A549 (cell line): Measurements from ENCODE around the gene SNAI1. TPM values are rescaled to one million over a fixed set of nuclear protein-coding genes. Genes with fewer than 3 reads are reported as not detected.

ENCODE experiments used
- ATAC-seq, 2 experiments: fragments of 200-7000 bp in 1 of 2; fragments of >200 bp in 1 of 2; cut with Nextera tagmentation in 1 of 2; cut with Tn5 transposase in 1 of 2; 3 replicates each; pipeline versions ENCODE4 v1.8.0 to v1.9.1; 2018 to 2020; ENCODE audit warnings: mild to moderate bottlenecking in 1 of 2, moderate library complexity in 1 of 2
- CTCF ChIA-PET: fragments of 300-600 bp; sonication (Branson Sonifier 250); formaldehyde crosslinking; extraction: SDS; loops from one replicate; lab custom pipeline; 2021; ENCODE audit warnings: antibody characterized with exemption, inconsistent platforms; lab: Yijun Ruan, JAX
- POLR2A ChIA-PET: fragments of 350-600 bp; formaldehyde crosslinking; extraction: SDS; loops from one replicate; lab custom pipeline; 2021; ENCODE audit warnings: antibody characterized with exemption, inconsistent platforms; lab: Yijun Ruan, JAX
- DNase-seq, 2 experiments: peaks; one replicate each; pipeline versions ENCODE4 v3.0.0 to v3.0.0-alpha.2; 2011 to 2016; ENCODE audit warnings: low read depth in 1 of 2, low spot score in 1 of 2
- FAIRE-seq: peaks from 2 replicates; lab custom pipeline; 2011; peaks lifted over from hg19 to GRCh38; lab: Jason Lieb, UNC
- H3K27ac ChIP-seq, 2 experiments: fragments of >200 bp; sonication (Bioruptor Twin); formaldehyde crosslinking; 3 replicates each; pipeline ENCODE4 v1.5.1; 2016 to 2017
- H3K4me1 ChIP-seq: fragments of >200 bp; sonication (Bioruptor Twin); formaldehyde crosslinking; 3 replicates; pipeline ENCODE4 v1.6.1; 2016
- H3K4me2 ChIP-seq: fragments of >200 bp; sonication (Bioruptor Twin); formaldehyde crosslinking; 3 replicates; pipeline ENCODE4 v1.6.1; 2016
- H3K4me3 ChIP-seq: fragments of >200 bp; sonication (Bioruptor Twin); formaldehyde crosslinking; 3 replicates; pipeline ENCODE4 v1.5.1; 2016
- H3K9me3 ChIP-seq: fragments of >200 bp; sonication (Bioruptor Twin); formaldehyde crosslinking; 3 replicates; pipeline ENCODE4 v1.6.1; 2016
- ATOH8 ChIP-seq: fragments of 250-450 bp; sonication (Bioruptor Pico); IDR thresholded peaks from 2 replicates; pipeline ENCODE4 v1.5.0; 2020; ENCODE audit warnings: low read depth, mild to moderate bottlenecking, moderate library complexity
- BHLHE40 ChIP-seq: IDR thresholded peaks from 2 replicates; pipeline ENCODE4 v1.6.1; 2012; ENCODE audit warnings: low read depth, low read length, inconsistent platforms
- CHD2 ChIP-seq: fragments of 150-350 bp; IDR thresholded peaks from 2 replicates; pipeline ENCODE4 v1.6.1; 2014; ENCODE audit warnings: low read length; ENCODE audit not compliant: partially characterized antibody
- CHD4 ChIP-seq: fragments of 200-600 bp; sonication (generic); IDR thresholded peaks from 2 replicates; pipeline ENCODE4 v1.6.1; 2016; ENCODE audit warnings: antibody characterized with exemption, mild to moderate bottlenecking, borderline replicate concordance
- E2F6 ChIP-seq: IDR thresholded peaks from 2 replicates; pipeline ENCODE4 v1.6.1; 2012; ENCODE audit warnings: low read depth, borderline replicate concordance
- FOSB ChIP-seq: fragments of 250-450 bp; sonication (Bioruptor Pico); IDR thresholded peaks from 2 replicates; pipeline ENCODE4 v1.5.0; 2020; ENCODE audit warnings: mild to moderate bottlenecking, moderate library complexity
- FOXS1 ChIP-seq: fragments of 250-450 bp; sonication (Bioruptor Pico); IDR thresholded peaks from 2 replicates; pipeline ENCODE4 v1.5.0; 2020; ENCODE audit warnings: mild to moderate bottlenecking, moderate library complexity
- GATA3 ChIP-seq: IDR thresholded peaks from 2 replicates; pipeline ENCODE4 v1.6.1; 2012; ENCODE audit warnings: borderline replicate concordance
- HEYL ChIP-seq: fragments of 250-450 bp; sonication (Bioruptor Pico); IDR thresholded peaks from 2 replicates; pipeline ENCODE4 v1.8.0; 2021; ENCODE audit warnings: mild to moderate bottlenecking, moderate library complexity
- HMGXB4 ChIP-seq: fragments of 250-450 bp; sonication (Bioruptor Pico); IDR thresholded peaks from 2 replicates; pipeline ENCODE4 v1.5.0; 2021; ENCODE audit warnings: mild to moderate bottlenecking, moderate library complexity, borderline replicate concordance
- KDM1A ChIP-seq: fragments of 200-600 bp; sonication (generic); IDR thresholded peaks from 2 replicates; pipeline ENCODE4 v1.6.1; 2016; ENCODE audit warnings: low read depth, mild to moderate bottlenecking
- MAFK ChIP-seq: fragments of 450-650 bp; IDR thresholded peaks from 2 replicates; pipeline ENCODE4 v1.6.1; 2014; ENCODE audit not compliant: partially characterized antibody
- MYC ChIP-seq: IDR thresholded peaks from 2 replicates; pipeline ENCODE4 v1.6.1; 2012; ENCODE audit warnings: mild to moderate bottlenecking, inconsistent platforms, low read length, improper control_type of control experiment, borderline replicate concordance
- NPAS2 ChIP-seq: fragments of 250-450 bp; sonication (Bioruptor Pico); IDR thresholded peaks from 2 replicates; pipeline ENCODE4 v1.8.0; 2022; ENCODE audit warnings: mild to moderate bottlenecking, moderate library complexity, borderline replicate concordance
- PHF8 ChIP-seq: fragments of 200-600 bp; sonication (generic); IDR thresholded peaks from 2 replicates; pipeline ENCODE4 v1.6.1; 2016; ENCODE audit warnings: low read depth, mild to moderate bottlenecking, antibody characterized with exemption, moderate library complexity, borderline replicate concordance
- RARB ChIP-seq: fragments of 250-450 bp; sonication (Bioruptor Pico); IDR thresholded peaks from 2 replicates; pipeline ENCODE4 v1.8.0; 2021; ENCODE audit warnings: mild to moderate bottlenecking, moderate library complexity
- RCOR1 ChIP-seq: fragments of 150-350 bp; IDR thresholded peaks from 2 replicates; pipeline ENCODE4 v1.6.1; 2014; ENCODE audit warnings: antibody characterized with exemption, low read length, low read depth
- REST ChIP-seq: fragments of 200-600 bp; sonication (generic); IDR thresholded peaks from 2 replicates; pipeline ENCODE4 v1.6.1; 2016; ENCODE audit warnings: antibody characterized with exemption, mild to moderate bottlenecking, moderate library complexity
- SMC3 ChIP-seq: fragments of >200 bp; sonication (Bioruptor Twin); formaldehyde crosslinking; IDR thresholded peaks from 3 replicates; pipeline ENCODE4 v1.6.1; 2018; ENCODE audit warnings: inconsistent platforms
- SREBF2 ChIP-seq: fragments of 450-650 bp; IDR thresholded peaks from 2 replicates; pipeline ENCODE4 v1.6.1; 2014; ENCODE audit warnings: mild to moderate bottlenecking, moderate library complexity
- ZNF302 ChIP-seq: fragments of 250-450 bp; sonication (Bioruptor Pico); IDR thresholded peaks from 2 replicates; pipeline ENCODE4 v1.9.0; 2021; ENCODE audit warnings: inconsistent platforms, mild to moderate bottlenecking, moderate library complexity
- WGBS: methylation state at CpG from one replicate; pipeline ENCODE4 v1.1.6; 2017; ENCODE audit errors: missing lambda C conversion rate; 5-methylcytosine and 5-hydroxymethylcytosine counted together
- polyA plus RNA-seq, 4 experiments: library from polyadenylated mRNA; depleted of rRNA in 3 of 4; stranded (reverse); fragments of >200 nt; fragmentation: RNase III in 1 of 4; extraction: RNeasy Plus Mini Kit Qiagen cat#74134 plus additional on column Dnase treatment in 1 of 4; gene quantifications; 2 replicates in 3 of 4; 3 replicates in 1 of 4; pipeline ENCODE4 v1.2.3, GENCODE V29; 2011 to 2017

The SNAI1 gene
- polyA plus RNA-seq, 2 of the 4 experiments (the other 2 are of a cell fraction): 7.0 to 11.1 TPM

GRCh38 chr20:49945306-49945700 is 37.5 kb upstream of the SNAI1 start:
- FAIRE-seq (no peak), DNase-seq (no peak), ATAC-seq (no peak)
- H3K4me1 ChIP-seq: peaks cover 27% of the 10 kb centered on the region
- no peak overlapping the region for H3K4me3 ChIP-seq
- ChIA-PET CTCF (interaction anchor here (1.5 to 3.0 kb wide), 5 partner anchors 8 to 126 kb away, joined by 3 to 15 read pairs (median 9); partner anchors contain the start of gene RNF114), POLR2A (interaction anchor here (1.8 kb wide), 1 partner anchor 9 kb away, joined by 8 read pairs; the partner anchor contains the start of gene RNF114)
- H3K9me3 ChIP-seq: no peaks in the 10 kb centered on the region
- 94% methylated on average over 3 of the region's 3 CpGs for WGBS
- H3K4me2 ChIP-seq: no peak overlapping the region
- H3K27ac ChIP-seq: no peak overlapping the region
- TF ChIP-seq REST: no peak
- TF ChIP-seq FOSB: no peak
- no peak for TF ChIP-seq GATA3
- no peak for TF ChIP-seq FOXS1 (CRISPR knock-in tag)
- TF ChIP-seq ATOH8 (CRISPR knock-in tag): no peak
- no peak for TF ChIP-seq CHD4
- TF ChIP-seq PHF8: no peak

- DNase-seq (no peak), FAIRE-seq (no peak), ATAC-seq (no peak)
- Histone ChIP-seq H3K27ac (no peak overlapping the region), H3K4me2 (no peak overlapping the region), H3K4me1 (peaks cover 33% of the 10 kb centered on the region), H3K4me3 (no peak overlapping the region), H3K9me3 (no peaks in the 10 kb centered on the region)
- TF ChIP-seq SMC3 (no peak), ZNF302 (CRISPR knock-in tag) (no peak), HEYL (no peak), SREBF2 (no peak), HMGXB4 (CRISPR knock-in tag) (no peak), BHLHE40 (no peak), ATOH8 (CRISPR knock-in tag) (no peak), MYC (no peak), RCOR1 (no peak), RARB (CRISPR knock-in tag) (no peak), GATA3 (no peak), REST (no peak), CHD2 (no peak), KDM1A (no peak), E2F6 (no peak), MAFK (no peak), CHD4 (no peak), NPAS2 (CRISPR knock-in tag) (no peak)
- 91% methylated on average over 9 of the region's 10 CpGs for WGBS
- ChIA-PET POLR2A (interaction anchor here (1.8 kb wide), 1 partner anchor 10 kb away, joined by 8 read pairs; the partner anchor contains the start of gene RNF114), CTCF (interaction anchor here (1.0 to 3.0 kb wide), 8 partner anchors 9 to 125 kb away, joined by 3 to 15 read pairs (median 6); partner anchors contain the start of gene RNF114)
Measured at GRCh38 chr20:49945701-49946477, 36.9 kb upstream of the SNAI1 start.
